Kidney tubule cell (primary cell): ENCODE results near the gene NRIP1.
"Not testable (repeated sequence)": the region's sequence is repeated elsewhere in the genome, so short reads cannot be mapped to it uniquely, and the experiment has no call there.

ENCODE experiments used
- DNase-seq: peaks from one replicate; pipeline ENCODE4 v3.0.0-alpha.2; 2018; ENCODE audit warnings: low spot score

NRIP1 gene

GRCh38 chr21:15037900-15038293 is 26.9 kb downstream of the NRIP1 start:
- no peak for DNase-seq

- DNase-seq, result no peak
Observed at GRCh38 chr21:15037095-15037899, 27.5 kb downstream of the NRIP1 start.

GRCh38 chr21:15036189-15036588 is 28.6 kb downstream of the NRIP1 start:
- no peak for DNase-seq

GRCh38 chr21:15034126-15034853 is 30.5 kb downstream of the NRIP1 start:
- no peak for DNase-seq

- DNase-seq, result peak; percentile 62
Observed at GRCh38 chr21:15031790-15032357, 32.9 kb downstream of the NRIP1 start.

GRCh38 chr21:15031362-15031761 is 33.4 kb downstream of the NRIP1 start:
- DNase-seq, result not testable (repeated sequence)

- DNase-seq, result peak; percentile 64
Observed at GRCh38 chr21:15030861-15031260, 33.9 kb downstream of the NRIP1 start.

GRCh38 chr21:15029077-15029476 is 35.7 kb downstream of the NRIP1 start:
- peak; percentile 84 for DNase-seq

GRCh38 chr21:15028186-15028585 is 36.6 kb downstream of the NRIP1 start:
- no peak for DNase-seq

- DNase-seq, result peak; percentile 25
Observed at GRCh38 chr21:15027056-15027455, 37.7 kb downstream of the NRIP1 start.

- DNase-seq, result no peak
Observed at GRCh38 chr21:15026370-15026769, 38.4 kb downstream of the NRIP1 start.

- no peak for DNase-seq
Observed at GRCh38 chr21:15023776-15024175, 41.0 kb downstream of the NRIP1 start.

- DNase-seq, result no peak
Observed at GRCh38 chr21:15022608-15023261, 42.1 kb downstream of the NRIP1 start.

GRCh38 chr21:15020797-15021196 is 44.0 kb downstream of the NRIP1 start:
- DNase-seq, result no peak

GRCh38 chr21:15018382-15018781 is 46.4 kb downstream of the NRIP1 start:
- no peak for DNase-seq

GRCh38 chr21:15015622-15016471 is 49.0 kb downstream of the NRIP1 start:
- peak; percentile 77 for DNase-seq

GRCh38 chr21:15014221-15014620 is 50.6 kb downstream of the NRIP1 start:
- no peak for DNase-seq

GRCh38 chr21:15011967-15012366 is 52.8 kb downstream of the NRIP1 start:
- no peak for DNase-seq

- DNase-seq, result no peak
Observed at GRCh38 chr21:15010645-15011044, 54.2 kb downstream of the NRIP1 start.

GRCh38 chr21:15009837-15010363 is 54.9 kb downstream of the NRIP1 start:
- no peak for DNase-seq

- DNase-seq, result no peak
Observed at GRCh38 chr21:15007716-15008296, 57.0 kb downstream of the NRIP1 start.
